Testis (tissue), 2 donors: ENCODE results near the gene ZNF541.

Experiments
- CTCF ChIP-seq, 3 experiments: fragments of 450-650 bp in 2 of 3; fragments of 200-600 bp in 1 of 3; sonication (generic) in 1 of 3; IDR thresholded peaks; one replicate each; pipeline ENCODE4 v1.5.1; 2016 to 2019; ENCODE audit warnings: antibody characterized with exemption in 3 of 3, mild to moderate bottlenecking in 2 of 3, moderate library complexity in 1 of 3
- POLR2A ChIP-seq: fragments of 450-650 bp; IDR thresholded peaks from one replicate; pipeline ENCODE4 v1.6.1; 2017; ENCODE audit warnings: antibody characterized with exemption, mild to moderate bottlenecking, moderate library complexity

- TF ChIP-seq CTCF (IDR thresholded peaks at IDR 0.05) (no peak), POLR2A (no peak)
These were observed 23.0 kb upstream of the ZNF541 start for GRCh38 chr19:47595944-47596343.
